Fibroblast of peridontal ligament (primary cell): ENCODE measurements around the gene C19orf47.
"Not testable (repeated sequence)": the region's sequence is repeated elsewhere in the genome, so short reads cannot be mapped to it uniquely, and the experiment has no call there.

Source experiments
- DNase-seq: peaks from one replicate; pipeline ENCODE4 v3.0.0-alpha.2; 2010; ENCODE audit errors: extremely low read depth

Gene C19orf47

DNA sequence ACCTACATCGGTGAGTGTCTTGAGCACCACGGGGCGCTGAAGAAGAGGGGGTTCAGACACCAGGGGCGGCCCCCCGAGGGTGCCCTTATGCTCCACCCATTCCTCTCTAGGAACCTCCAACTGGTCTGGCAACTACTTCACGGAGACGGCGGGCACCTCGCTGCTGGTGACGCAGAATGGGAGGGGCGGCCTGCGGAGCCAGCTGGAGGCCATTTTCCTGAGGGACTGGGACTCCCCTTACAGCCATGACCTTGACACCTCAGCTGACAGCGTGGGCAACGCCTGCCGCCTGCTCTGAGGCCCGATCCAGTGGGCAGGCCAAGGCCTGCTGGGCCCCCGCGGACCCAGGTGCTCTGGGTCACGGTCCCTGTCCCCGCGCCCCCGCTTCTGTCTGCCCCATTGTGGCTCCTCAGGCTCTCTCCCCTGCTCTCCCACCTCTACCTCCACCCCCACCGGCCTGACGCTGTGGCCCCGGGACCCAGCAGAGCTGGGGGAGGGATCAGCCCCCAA is 29.7 kb upstream of the C19orf47 start:
- no peak for DNase-seq

GRCh38 chr19:40376286-40376862 is 28.2 kb upstream of the C19orf47 start:
- no peak for DNase-seq

DNA sequence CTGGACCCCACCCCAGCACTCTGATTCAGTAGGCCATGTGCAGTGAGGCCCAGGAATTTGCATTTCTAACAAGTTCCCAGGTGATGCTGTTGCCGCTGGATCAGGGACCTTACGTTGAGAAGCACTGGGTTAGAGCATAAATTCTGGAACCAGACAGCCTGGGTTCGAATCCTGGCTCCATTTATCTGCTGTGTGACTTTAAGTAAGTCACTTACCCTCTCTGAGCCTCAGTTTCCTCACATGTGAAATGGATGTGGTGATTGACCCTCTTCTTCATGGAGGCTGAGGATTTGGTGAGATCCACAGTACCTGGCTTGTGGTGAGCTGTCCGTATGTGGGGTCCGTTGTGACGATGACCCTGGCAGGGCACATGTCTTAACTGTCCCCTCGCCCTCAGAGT is 25.9 kb upstream of the C19orf47 start:
- no peak for DNase-seq

- no peak for DNase-seq
Observed at GRCh38 chr19:40371802-40372122, 23.6 kb upstream of the C19orf47 start.

DNA sequence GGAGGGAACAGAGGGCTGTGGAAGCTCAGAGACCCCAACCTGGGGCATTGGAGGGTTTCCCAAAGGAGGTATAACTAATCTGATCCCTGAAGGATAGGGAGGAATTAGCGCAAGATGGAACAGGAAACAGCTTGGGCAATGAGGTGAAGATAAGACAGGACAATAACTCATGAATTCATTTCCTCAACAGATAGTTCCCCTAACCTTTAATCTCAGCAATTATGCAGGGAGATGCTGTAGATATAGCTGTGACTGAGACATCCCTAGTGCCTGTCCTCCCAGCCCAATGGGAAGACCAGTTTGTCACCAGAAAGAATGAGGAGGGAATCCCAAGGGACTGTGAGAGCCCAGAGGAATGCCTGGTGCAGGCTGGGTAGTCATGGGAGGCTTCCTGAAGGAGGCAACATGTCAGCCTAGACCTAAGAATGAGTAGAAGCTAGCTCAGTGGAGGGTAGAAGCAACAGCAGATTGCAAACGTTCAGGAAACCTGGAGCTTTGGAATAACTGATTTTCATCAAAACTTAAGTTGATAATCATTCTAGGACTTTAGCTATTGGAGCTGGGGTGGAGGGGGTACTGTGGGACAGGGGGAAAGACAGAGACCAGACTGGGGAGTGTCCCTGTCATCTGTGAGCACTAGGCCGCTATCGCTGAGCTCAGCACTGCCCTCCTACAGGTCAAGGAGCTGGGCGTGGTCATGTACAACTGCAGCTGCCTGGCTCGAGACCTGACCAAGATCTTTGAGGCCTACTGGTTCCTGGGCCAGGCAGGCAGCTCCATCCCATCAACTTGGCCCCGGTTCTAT is 23.0 kb upstream of the C19orf47 start:
- no peak for DNase-seq

DNA sequence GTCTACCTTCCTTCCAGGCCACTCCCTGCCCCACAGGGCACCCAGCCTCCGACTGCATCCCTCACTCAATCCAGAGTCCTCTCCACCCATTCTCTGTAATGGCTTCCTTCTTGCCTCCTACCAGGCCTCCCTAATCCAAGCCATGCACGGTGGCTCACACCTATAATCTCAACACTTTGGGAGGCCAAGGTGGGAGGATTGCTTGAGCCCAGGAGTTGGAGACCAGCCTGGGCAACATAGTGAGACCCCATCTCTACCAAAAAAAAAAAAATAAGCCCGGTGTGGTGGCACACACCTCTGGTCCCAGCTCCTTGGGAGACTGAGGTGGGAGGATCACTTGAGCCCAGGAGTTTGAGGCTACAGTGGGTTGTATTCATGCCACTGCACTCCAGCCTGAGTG is 22.1 kb upstream of the C19orf47 start:
- not testable (repeated sequence) for DNase-seq

DNA sequence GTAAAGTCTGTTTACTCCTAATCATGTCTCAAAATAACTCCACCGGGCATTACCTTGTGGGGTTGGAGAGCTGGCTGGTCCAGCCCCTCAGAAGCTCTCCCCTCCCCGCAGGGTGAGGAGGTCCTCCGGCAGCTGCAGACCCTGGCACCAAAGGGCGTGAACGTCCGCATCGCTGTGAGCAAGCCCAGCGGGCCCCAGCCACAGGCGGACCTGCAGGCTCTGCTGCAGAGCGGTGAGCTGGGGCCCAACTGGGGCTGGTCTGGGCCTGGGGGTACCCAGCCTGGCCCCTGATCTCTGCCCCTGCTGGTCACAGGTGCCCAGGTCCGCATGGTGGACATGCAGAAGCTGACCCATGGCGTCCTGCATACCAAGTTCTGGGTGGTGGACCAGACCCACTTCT is 21.6 kb upstream of the C19orf47 start:
- DNase-seq = no peak

GRCh38 chr19:40367577-40368434 is 19.6 kb upstream of the C19orf47 start:
- no peak for DNase-seq

DNA sequence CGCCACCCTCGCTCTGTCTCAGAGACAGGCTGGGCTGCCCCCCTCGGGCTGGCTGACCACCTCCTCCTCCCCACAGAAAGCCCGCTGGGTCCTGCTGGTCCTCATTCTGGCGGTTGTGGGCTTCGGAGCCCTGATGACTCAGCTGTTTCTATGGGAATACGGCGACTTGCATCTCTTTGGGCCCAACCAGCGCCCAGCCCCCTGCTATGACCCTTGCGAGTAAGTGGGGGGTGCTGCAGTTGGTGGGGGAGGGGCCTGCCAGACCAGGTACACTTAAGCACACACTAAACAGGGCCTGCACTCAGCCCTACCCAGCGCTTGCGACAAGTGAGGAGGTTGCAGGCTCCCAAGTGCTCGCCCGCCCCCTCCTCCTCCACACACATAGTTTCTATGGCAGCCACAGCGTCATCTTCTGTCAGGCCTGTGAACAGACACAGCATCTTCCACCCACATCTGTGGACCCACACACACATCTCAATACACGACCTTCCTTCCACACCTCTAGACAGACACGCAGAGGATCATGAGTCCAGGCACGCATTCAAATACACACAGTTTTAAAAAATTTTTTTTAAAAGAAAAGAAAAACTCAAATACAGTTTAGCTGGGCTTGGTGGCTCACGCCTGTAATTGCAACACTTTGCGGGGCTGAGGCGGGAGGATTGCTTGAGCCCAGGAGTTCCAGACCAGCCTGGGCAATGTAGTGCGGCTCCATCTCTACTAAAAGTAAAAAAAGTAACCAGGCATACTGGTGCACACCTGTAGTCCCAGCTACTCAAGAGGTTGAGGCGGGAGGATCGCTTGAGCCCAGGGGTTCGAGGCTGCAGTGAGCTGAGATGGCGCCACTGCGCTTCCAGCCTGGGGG is 18.7 kb upstream of the C19orf47 start:
- no peak for DNase-seq

GRCh38 chr19:40365613-40366401 is 17.6 kb upstream of the C19orf47 start:
- peak; percentile 59 for DNase-seq

DNA sequence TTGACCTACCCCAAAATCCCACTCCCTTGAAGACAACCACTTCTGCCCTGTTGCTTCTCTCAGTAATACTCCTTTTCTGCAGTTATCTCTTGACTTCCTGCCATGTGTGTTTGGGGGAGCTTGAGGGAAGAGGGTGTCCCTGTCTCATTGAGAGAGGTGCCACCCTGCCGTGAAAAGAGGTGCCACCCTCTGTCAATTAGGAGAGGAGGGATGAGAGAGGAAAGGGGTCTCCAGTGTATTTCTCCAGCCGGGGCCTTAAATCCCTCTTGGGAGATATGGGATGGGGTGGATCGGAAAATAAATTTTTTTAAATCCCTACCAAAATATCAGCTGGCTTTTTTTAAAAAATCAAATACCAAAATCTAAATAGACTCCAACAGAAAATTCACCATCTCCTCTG is 16.8 kb upstream of the C19orf47 start:
- no peak for DNase-seq

GRCh38 chr19:40363069-40363468 is 14.9 kb upstream of the C19orf47 start:
- DNase-seq = no peak

DNA sequence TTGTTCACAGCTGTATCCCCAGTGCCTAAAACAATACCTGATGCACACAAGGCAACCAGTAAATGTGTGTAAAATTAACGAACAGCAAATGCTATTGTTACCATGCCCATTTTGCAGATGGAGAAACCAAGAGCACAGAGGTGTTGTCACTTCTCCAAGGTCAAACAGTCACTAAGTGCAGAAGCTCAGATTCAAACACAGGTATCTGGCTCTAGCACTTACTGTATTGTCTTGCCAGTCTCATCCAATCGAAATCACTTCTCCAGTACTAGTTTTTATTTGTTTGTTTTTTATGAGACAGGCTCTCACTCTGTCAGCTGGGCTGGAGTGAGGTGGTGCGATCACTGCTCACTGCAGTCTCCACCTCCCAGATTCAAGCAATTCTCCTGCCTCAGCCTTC is 14.0 kb upstream of the C19orf47 start:
- no peak for DNase-seq

- no peak for DNase-seq
Observed at GRCh38 chr19:40360708-40361241, 12.6 kb upstream of the C19orf47 start.

GRCh38 chr19:40360020-40360707 is 12.0 kb upstream of the C19orf47 start:
- no peak for DNase-seq

DNA sequence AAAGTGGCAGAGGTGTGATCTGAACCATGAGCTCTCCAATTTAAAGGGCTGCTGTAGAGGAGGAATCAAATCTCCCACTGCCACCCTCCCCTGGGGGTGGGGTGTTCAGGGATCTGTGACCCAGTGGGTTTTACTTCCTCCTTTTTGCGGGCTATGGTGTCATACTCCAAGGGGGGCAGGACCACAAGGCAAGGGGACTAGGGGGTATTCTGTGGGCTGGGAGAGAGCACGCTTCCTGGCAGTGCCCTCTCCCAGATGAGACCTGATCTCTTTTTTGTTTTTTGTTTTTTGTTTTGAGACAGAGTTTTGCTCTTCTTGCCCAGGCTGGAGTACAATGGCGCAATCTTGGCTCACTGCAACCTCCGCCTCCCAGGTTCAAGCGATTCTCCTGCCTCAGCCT is 10.6 kb upstream of the C19orf47 start:
- DNase-seq = no peak

DNA sequence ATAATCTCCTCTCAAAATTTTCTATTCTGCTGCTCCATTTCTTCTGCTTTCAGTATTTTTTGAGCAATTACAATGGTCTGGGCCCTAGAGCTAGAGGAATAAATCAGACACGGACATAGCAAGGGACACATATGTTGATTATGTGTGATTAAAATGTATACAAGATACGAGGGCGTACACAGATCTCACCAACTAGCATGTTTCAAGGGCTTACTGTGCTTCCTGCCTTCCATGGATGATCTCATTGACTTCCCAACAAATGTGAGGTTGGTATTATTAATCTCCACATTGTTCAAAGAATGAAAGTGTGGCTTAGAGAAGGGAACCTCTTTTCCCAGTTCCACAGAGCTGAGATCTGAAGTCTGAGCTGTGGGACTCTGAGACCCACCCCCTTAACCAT is 9.4 kb upstream of the C19orf47 start:
- peak; percentile 6 for DNase-seq

DNA sequence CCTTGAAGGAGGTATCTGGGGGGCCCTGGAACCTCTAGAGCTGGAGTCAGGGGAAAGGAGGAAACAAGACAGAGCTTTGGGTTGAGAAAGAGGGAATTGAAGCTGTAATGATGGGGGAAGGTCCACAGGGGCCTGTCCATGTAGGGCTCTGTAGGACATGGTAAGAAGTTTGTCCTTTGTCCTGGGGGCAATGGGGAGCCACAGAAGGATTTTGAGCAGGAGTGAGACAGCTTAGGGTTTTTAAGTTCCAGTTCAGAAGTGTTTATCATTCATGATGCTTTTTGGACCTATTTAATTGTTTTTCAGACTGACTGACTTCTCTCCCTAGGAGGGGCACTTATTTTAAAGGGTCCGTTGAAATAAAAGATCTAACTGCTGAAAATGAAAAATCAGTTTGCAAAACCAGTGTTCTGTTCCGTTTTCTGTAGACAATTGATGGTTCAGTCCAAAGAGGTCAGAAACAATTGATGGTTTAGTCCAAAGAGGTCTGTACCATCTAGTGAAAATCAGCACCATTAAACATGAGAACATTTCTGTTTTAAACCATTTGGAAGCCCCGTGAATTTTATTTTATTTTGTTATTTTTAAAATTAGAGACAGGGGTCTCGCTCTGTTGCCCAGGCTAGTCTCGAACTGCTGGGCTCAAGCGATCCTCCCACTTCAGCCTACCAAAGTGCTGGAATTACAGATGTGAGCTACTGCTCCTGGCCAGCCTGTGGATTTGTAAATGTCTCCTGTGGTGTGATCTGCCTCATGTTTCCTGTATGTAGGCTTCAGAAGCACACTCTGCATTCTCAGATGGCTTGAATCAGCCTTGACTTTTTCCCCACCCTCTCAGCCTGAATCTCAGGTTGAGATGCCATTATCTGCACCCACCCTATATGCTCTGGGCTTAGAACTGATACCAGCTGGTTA is 8.7 kb upstream of the C19orf47 start:
- DNase-seq = peak; percentile 17
